H1 (cell line): Measurements from ENCODE around the gene CDH22. TPM values are rescaled to one million over a fixed set of nuclear protein-coding genes. Genes with fewer than 3 reads are reported as not detected.

Experiments used
- ATF2 ChIP-seq: IDR thresholded peaks from 2 replicates; pipeline ENCODE4 v1.6.1; 2012; ENCODE audit warnings: low read length, inconsistent platforms
- CBX8 ChIP-seq: fragments of 300-800, 300-1000 bp; sonication (generic); IDR thresholded peaks from 2 replicates; pipeline ENCODE4 v1.7.1; 2016; ENCODE audit warnings: low read depth, low read length, borderline replicate concordance
- CEBPB ChIP-seq: IDR thresholded peaks from 2 replicates; pipeline ENCODE4 v1.6.1; 2012; ENCODE audit warnings: low read depth, low read length
- KDM1A ChIP-seq: fragments of 200-600, 300-600 bp; sonication (generic); IDR thresholded peaks from 2 replicates; pipeline ENCODE4 v1.7.1; 2016; ENCODE audit warnings: mild to moderate bottlenecking, low read length, borderline replicate concordance
- RNF2 ChIP-seq: fragments of 200-900, 300-1000 bp; sonication (generic); IDR thresholded peaks from 2 replicates; pipeline ENCODE4 v1.7.1; 2016; ENCODE audit warnings: borderline replicate concordance, low read depth, mild to moderate bottlenecking, antibody characterized with exemption, low read length; ENCODE audit not compliant: poor library complexity, severe bottlenecking; ENCODE audit errors: missing control alignments
- RXRA ChIP-seq: IDR thresholded peaks from 2 replicates; pipeline ENCODE4 v1.6.1; 2011; ENCODE audit warnings: low read depth, mild to moderate bottlenecking, low read length, moderate library complexity; ENCODE audit not compliant: insufficient read depth
- SIRT6 ChIP-seq: IDR thresholded peaks from one replicate; pipeline ENCODE4 v1.7.1; 2012; ENCODE audit warnings: low read length, inconsistent platforms
- polyA plus RNA-seq, 7 experiments: library from polyadenylated mRNA; depleted of rRNA in 3 of 7; stranded (reverse) in 5 of 7; unstranded in 2 of 7; fragments of >200 nt in 5 of 7; fragments of 200-250 nt in 2 of 7; gene quantifications; 1 replicate in 5 of 7; 2 replicates in 1 of 7; 4 replicates in 1 of 7; pipeline versions ENCODE4 v1.2.1 to v1.2.3, GENCODE V29; 2011 to 2013; ENCODE audit warnings: missing spikeins in 2 of 7, mixed read lengths in 2 of 7
- total RNA-seq: library from RNA; stranded (reverse); fragmentation: NEBNext Ultra II Directional; extraction: Animal tissue kit (Norgen Biotek cat#: 25700); gene quantifications from 2 replicates; pipeline ENCODE4 v1.2.1, GENCODE V29; 2021

The CDH22 gene
- total and polyA plus RNA-seq, 2 of the 8 experiments (the other 6 are each of a cell fraction or from before 2014, with no cell fraction given), result 0.35 to 0.39 TPM

- TF ChIP-seq RNF2, result no peak
- TF ChIP-seq KDM1A, result no peak
- no peak for TF ChIP-seq SIRT6
- no peak for TF ChIP-seq CEBPB
- no peak for TF ChIP-seq RXRA
- TF ChIP-seq ATF2, result no peak
- TF ChIP-seq CBX8, result no peak
Observed at GRCh38 chr20:46240881-46241280, 67.4 kb downstream of the CDH22 start (continued).
